Upper lobe of left lung (tissue), 6 donors: ENCODE data around the gene IL1RAPL1. TPM values are rescaled to one million over a fixed set of nuclear protein-coding genes. Genes with fewer than 3 reads are reported as not detected.

ENCODE experiments used
- ATAC-seq, 2 donors: fragments of 200-7000 bp; cut with Tn5 transposase; one replicate each; pipeline ENCODE4 v1.9.1; 2022; ENCODE audit warnings: mild to moderate bottlenecking in 2 of 2, moderate library complexity in 2 of 2; ENCODE audit not compliant: low FRiP score in 2 of 2
- DNase-seq, 2 donors: peaks; one replicate each; pipeline ENCODE4 v3.0.0-alpha.2; 2019 to 2020
- H3K27ac ChIP-seq, 4 donors: fragments of 200-600 bp; sonication (generic); one replicate each; pipeline ENCODE4 v1.5.1; 2016 to 2019
- H3K27me3 ChIP-seq, 4 donors: fragments of 200-600 bp; sonication (generic); one replicate each; pipeline ENCODE4 v1.5.1; 2017 to 2019
- H3K36me3 ChIP-seq, 4 donors: fragments of 200-600 bp; sonication (generic); one replicate each; pipeline ENCODE4 v1.5.1; 2016 to 2019
- H3K4me1 ChIP-seq, 4 donors: fragments of 200-600 bp; sonication (generic); one replicate each; pipeline ENCODE4 v1.5.1; 2018 to 2019
- H3K4me3 ChIP-seq, 4 donors: fragments of 200-600 bp; sonication (generic); one replicate each; pipeline ENCODE4 v1.5.1; 2017 to 2019; ENCODE audit warnings: mild to moderate bottlenecking in 2 of 4, moderate library complexity in 1 of 4
- H3K9me3 ChIP-seq, 4 donors: fragments of 200-600 bp; sonication (generic); one replicate each; pipeline ENCODE4 v1.5.1; 2018 to 2019
- CTCF ChIP-seq, 6 experiments: fragments of 450-650 bp in 4 of 6; fragments of 200-600 bp in 2 of 6; sonication (generic) in 2 of 6; IDR thresholded peaks; one replicate each; pipeline ENCODE4 v1.5.1; 2016 to 2019; ENCODE audit warnings: antibody characterized with exemption in 6 of 6
- EP300 ChIP-seq, 4 donors: sonication (generic); formaldehyde crosslinking; IDR thresholded peaks; one replicate each; pipeline ENCODE4 v1.5.1; 2017; ENCODE audit warnings: antibody characterized with exemption in 4 of 4, control low read depth in 2 of 4
- POLR2A ChIP-seq, 4 donors: fragments of 450-650 bp; IDR thresholded peaks; one replicate each; pipeline ENCODE4 v1.5.1; 2016 to 2017; ENCODE audit warnings: antibody characterized with exemption in 4 of 4, mild to moderate bottlenecking in 2 of 4
- POLR2AphosphoS5 ChIP-seq, 2 donors: sonication (generic); formaldehyde crosslinking; IDR thresholded peaks; one replicate each; pipeline ENCODE4 v1.5.1; 2017; ENCODE audit warnings: antibody characterized with exemption in 2 of 2
- WGBS, 2 donors: methylation state at CpG; one replicate each; pipeline ENCODE4 v1.1.5; 2017 to 2018; 5-methylcytosine and 5-hydroxymethylcytosine counted together
- total RNA-seq, 6 donors: library from RNA; depleted of rRNA in 4 of 6; stranded (reverse); fragments of >200 nt in 4 of 6; gene quantifications; one replicate each; pipeline versions ENCODE4 v1.1.0 to v1.2.1, GENCODE V29; 2016 to 2021
- donor health status: DM: no; HTN: no; CAD: no; lungs with moderate emphysema.
- donor health status: DM: no; HTN: yes; CAD: no; lungs with severe emphysema.

Gene IL1RAPL1
- total RNA-seq, 6 donors from 2014 or later, result 0.09 to 0.46 (median 0.33) TPM; not detected in 3

GRCh38 chrX:29581223-29581622 lies 994.0 kb downstream of the IL1RAPL1 start:
- Histone ChIP-seq H3K4me1 (no peaks in the 10 kb centered on the region), H3K9me3 (no peaks in the 10 kb centered on the region), H3K27ac (no peak overlapping the region), H3K36me3 (no peaks in the 10 kb centered on the region), H3K4me3 (no peak overlapping the region), H3K27me3 (no peaks in the 10 kb centered on the region)
- DNase-seq (no peak), ATAC-seq (no peak)
- TF ChIP-seq POLR2AphosphoS5 (IDR thresholded peaks at IDR 0.05), result no peak
- TF ChIP-seq EP300 (IDR thresholded peaks at IDR 0.05), result no peak
- no peak for TF ChIP-seq CTCF (IDR thresholded peaks at IDR 0.05)
- WGBS, 2 donors, result 69 to 84% methylated on average over 2 of the region's 2 CpGs

- DNase-seq (no peak), ATAC-seq (no peak)
- Histone ChIP-seq H3K27me3 (no peaks in the 10 kb centered on the region), H3K4me1 (no peaks in the 10 kb centered on the region), H3K4me3 (no peak overlapping the region), H3K36me3 (no peaks in the 10 kb centered on the region), H3K27ac (no peak overlapping the region), H3K9me3 (no peaks in the 10 kb centered on the region)
- WGBS, 2 donors, result 67 to 74% methylated on average over 2 of the region's 2 CpGs
- no peak for TF ChIP-seq CTCF (IDR thresholded peaks at IDR 0.05)
- no peak for TF ChIP-seq POLR2A (IDR thresholded peaks at IDR 0.05)
- TF ChIP-seq POLR2AphosphoS5 (IDR thresholded peaks at IDR 0.05), result no peak
- no peak for TF ChIP-seq EP300 (IDR thresholded peaks at IDR 0.05)
Measured at GRCh38 chrX:29587107-29587506, 999.9 kb downstream of the IL1RAPL1 start.

GRCh38 chrX:29590921-29591320 lies 1003.7 kb downstream of the IL1RAPL1 start:
- Histone ChIP-seq H3K36me3 (no peaks in the 10 kb centered on the region), H3K4me1 (no peaks in the 10 kb centered on the region), H3K27me3 (no peaks in the 10 kb centered on the region), H3K4me3 (no peak overlapping the region), H3K9me3 (no peaks in the 10 kb centered on the region), H3K27ac (no peak overlapping the region)
- ATAC-seq (no peak), DNase-seq (no peak)
- TF ChIP-seq POLR2AphosphoS5 (IDR thresholded peaks at IDR 0.05), result no peak
- TF ChIP-seq CTCF (IDR thresholded peaks at IDR 0.05), result no peak
- 66 to 84% methylated on average over 3 of the region's 3 CpGs for WGBS, 2 donors

GRCh38 chrX:29604381-29604780 lies 1017.1 kb downstream of the IL1RAPL1 start:
- Histone ChIP-seq H3K27me3 (no peaks in the 10 kb centered on the region), H3K36me3 (no peaks in the 10 kb centered on the region), H3K4me1 (no peaks in the 10 kb centered on the region), H3K4me3 (no peak overlapping the region), H3K9me3 (no peaks in the 10 kb centered on the region), H3K27ac (no peak overlapping the region)
- no peak for DNase-seq
- TF ChIP-seq POLR2AphosphoS5 (IDR thresholded peaks at IDR 0.05) (no peak), CTCF (IDR thresholded peaks at IDR 0.05) (no peak)
- no peak for ATAC-seq
- WGBS, 2 donors, result 87 to 92% methylated on average over 7 of the region's 7 CpGs

- DNase-seq (no peak), ATAC-seq (no peak)
- WGBS, 2 donors, result 57 to 69% methylated on average over 3 of the region's 3 CpGs
- H3K36me3 ChIP-seq, result no peaks in the 10 kb centered on the region
- H3K9me3 ChIP-seq, result no peaks in the 10 kb centered on the region
- no peaks in the 10 kb centered on the region for H3K27me3 ChIP-seq
- no peak overlapping the region for H3K4me3 ChIP-seq
- no peak overlapping the region for H3K27ac ChIP-seq
- TF ChIP-seq POLR2A (IDR thresholded peaks at IDR 0.05) (no peak), CTCF (IDR thresholded peaks at IDR 0.05) (no peak), POLR2AphosphoS5 (IDR thresholded peaks at IDR 0.05) (no peak), EP300 (IDR thresholded peaks at IDR 0.05) (no peak)
- no peaks in the 10 kb centered on the region for H3K4me1 ChIP-seq
Measured at GRCh38 chrX:29617276-29617675, 1030.0 kb downstream of the IL1RAPL1 start.
